KBM-7 (cell line): Measurements from ENCODE around the gene FSTL4.
A peak's percentile ranks its signal among the peaks of the same experiment; 100 is the strongest.

Experiments
- DNase-seq: peaks from one replicate; pipeline ENCODE4 v3.0.0-alpha.2; 2015
- in situ Hi-C: fragments of 300-500 bp; cut with MboI; formaldehyde crosslinking; loops from 2 replicates; pipeline ENCODE4 v1.14.3; 2020; ENCODE audit warnings: low sequenced_read_pairs, low pct_unique_long_range_greater_than_20kb, mixed read lengths

Gene FSTL4

GRCh38 chr5:133612249-133612860, at the start of gene FSTL4:
FSTL4 (minus strand) TSS chr5:133612541.
- in situ Hi-C loops: no loop called here
- DNase-seq: no peak

GRCh38 chr5:133661389-133661788, 49.0 kb upstream of the FSTL4 start:
- DNase-seq: no peak
- in situ Hi-C loops: no loop called here

- peak; percentile 12 for DNase-seq
- in situ Hi-C loops: no loop called here
Measured at GRCh38 chr5:133658327-133658726, 46.0 kb upstream of the FSTL4 start.

- in situ Hi-C loops: no loop called here
- DNase-seq: no peak
Measured at GRCh38 chr5:133657036-133657435, 44.7 kb upstream of the FSTL4 start.

- in situ Hi-C loops: no loop called here
- DNase-seq: no peak
Measured at GRCh38 chr5:133655966-133656365, 43.6 kb upstream of the FSTL4 start.

GRCh38 chr5:133653760-133654049, 41.4 kb upstream of the FSTL4 start:
- DNase-seq: no peak
- in situ Hi-C loops: no loop called here

- in situ Hi-C loops: no loop called here
- DNase-seq: no peak
Measured at GRCh38 chr5:133652951-133653759, 40.8 kb upstream of the FSTL4 start.

GRCh38 chr5:133644000-133644865, 31.9 kb upstream of the FSTL4 start:
- in situ Hi-C loops: no loop called here
- no peak for DNase-seq

GRCh38 chr5:133643365-133643764, 31.0 kb upstream of the FSTL4 start:
- no peak for DNase-seq
- in situ Hi-C loops: no loop called here

- DNase-seq: no peak
- in situ Hi-C loops: no loop called here
Measured at GRCh38 chr5:133642153-133642722, 29.9 kb upstream of the FSTL4 start.

GRCh38 chr5:133641683-133642082, 29.3 kb upstream of the FSTL4 start:
- in situ Hi-C loops: no loop called here

GRCh38 chr5:133639850-133640528, 27.6 kb upstream of the FSTL4 start:
- DNase-seq: no peak
- in situ Hi-C loops: no loop called here

More at GRCh38 chr5:133641683-133642082, 29.3 kb upstream of the FSTL4 start:
- no peak for DNase-seq

- in situ Hi-C loops: no loop called here
- no peak for DNase-seq
Measured at GRCh38 chr5:133638436-133638835, 26.1 kb upstream of the FSTL4 start.

- DNase-seq: no peak
- in situ Hi-C loops: no loop called here
Measured at GRCh38 chr5:133637206-133637605, 24.9 kb upstream of the FSTL4 start.

- in situ Hi-C loops: no loop called here
- no peak for DNase-seq
Measured at GRCh38 chr5:133635051-133635450, 22.7 kb upstream of the FSTL4 start.

GRCh38 chr5:133627180-133627579, 14.8 kb upstream of the FSTL4 start:
- DNase-seq: no peak
- in situ Hi-C loops: no loop called here

GRCh38 chr5:133624316-133624715, 12.0 kb upstream of the FSTL4 start:
- DNase-seq: no peak
- in situ Hi-C loops: no loop called here

- DNase-seq: no peak
- in situ Hi-C loops: no loop called here
Measured at GRCh38 chr5:133618141-133618540, 5.8 kb upstream of the FSTL4 start.

- DNase-seq: no peak
- in situ Hi-C loops: no loop called here
Measured at GRCh38 chr5:133613743-133614142, 1.4 kb upstream of the FSTL4 start.
